H9 (cell line): ENCODE results near the gene ILDR1. TPM values are rescaled to one million over a fixed set of nuclear protein-coding genes. Genes with fewer than 3 reads are reported as not detected.

ENCODE experiments used
- DNase-seq: peaks from one replicate; pipeline ENCODE4 v3.0.0-alpha.2; 2017
- H2AFZ ChIP-seq: one replicate; pipeline ENCODE4 v1.6.1; 2013; ENCODE audit warnings: mild to moderate bottlenecking, low read length, control low read depth, moderate library complexity
- H2AK5ac ChIP-seq: 2 replicates; pipeline ENCODE4 v1.6.1; 2013; ENCODE audit warnings: low read length, control low read depth, mixed read lengths; ENCODE audit not compliant: insufficient read length
- H2BK120ac ChIP-seq: one replicate; pipeline ENCODE4 v1.6.1; 2013; ENCODE audit warnings: low read depth, mild to moderate bottlenecking, low read length, control low read depth, inconsistent platforms; ENCODE audit not compliant: poor library complexity, severe bottlenecking
- H2BK12ac ChIP-seq: 2 replicates; pipeline ENCODE4 v1.6.1; 2013; ENCODE audit warnings: low read length, control low read depth, mixed read lengths, low read depth; ENCODE audit not compliant: insufficient read length
- H2BK15ac ChIP-seq: 2 replicates; pipeline ENCODE4 v1.6.1; 2013; ENCODE audit warnings: low read depth, low read length, control low read depth
- H2BK20ac ChIP-seq: one replicate; pipeline ENCODE4 v1.6.1; 2013; ENCODE audit warnings: low read depth, mild to moderate bottlenecking, low read length, control low read depth, inconsistent platforms; ENCODE audit not compliant: poor library complexity, severe bottlenecking
- H2BK5ac ChIP-seq: 2 replicates; pipeline ENCODE4 v1.6.1; 2013; ENCODE audit warnings: low read length, control low read depth, mixed read lengths; ENCODE audit not compliant: insufficient read length
- H3K14ac ChIP-seq: 2 replicates; pipeline ENCODE4 v1.6.1; 2013; ENCODE audit warnings: low read length, control low read depth; ENCODE audit not compliant: insufficient read depth
- H3K18ac ChIP-seq: 2 replicates; pipeline ENCODE4 v1.6.1; 2013; ENCODE audit warnings: low read depth, mild to moderate bottlenecking, mixed read lengths, low read length, control low read depth; ENCODE audit not compliant: insufficient read length
- H3K23ac ChIP-seq: 2 replicates; pipeline ENCODE4 v1.6.1; 2013; ENCODE audit warnings: low read length, control low read depth, mixed read lengths, low read depth; ENCODE audit not compliant: insufficient read length
- H3K23me2 ChIP-seq: 2 replicates; pipeline ENCODE4 v1.6.1; 2013; ENCODE audit warnings: low read depth, mild to moderate bottlenecking, mixed read lengths, low read length, control low read depth; ENCODE audit not compliant: insufficient read length, poor library complexity, severe bottlenecking
- H3K27ac ChIP-seq: 2 replicates; pipeline ENCODE4 v1.5.1; 2013; ENCODE audit warnings: low read length, control low read depth, mixed read lengths, low read depth; ENCODE audit not compliant: insufficient read length
- H3K27me3 ChIP-seq: 2 replicates; pipeline ENCODE4 v1.6.1; 2013; ENCODE audit warnings: low read length, control low read depth, inconsistent platforms; ENCODE audit not compliant: insufficient read depth
- H3K4ac ChIP-seq: 2 replicates; pipeline ENCODE4 v1.6.1; 2013; ENCODE audit warnings: low read depth, mild to moderate bottlenecking, control low read depth, inconsistent platforms, low read length, moderate library complexity
- H3K4me1 ChIP-seq: 2 replicates; pipeline ENCODE4 v1.6.1; 2013; ENCODE audit warnings: low read length, control low read depth, inconsistent platforms; ENCODE audit not compliant: insufficient read depth
- H3K4me2 ChIP-seq: 2 replicates; pipeline ENCODE4 v1.6.1; 2013; ENCODE audit warnings: low read length, control low read depth, mixed read lengths; ENCODE audit not compliant: insufficient read length, insufficient read depth
- H3K56ac ChIP-seq: 2 replicates; pipeline ENCODE4 v1.6.1; 2013; ENCODE audit warnings: low read depth, mild to moderate bottlenecking, mixed read lengths, low read length, control low read depth; ENCODE audit not compliant: insufficient read length
- H3K79me1 ChIP-seq: 2 replicates; pipeline ENCODE4 v1.6.1; 2013; ENCODE audit warnings: low read depth, mild to moderate bottlenecking, moderate library complexity, low read length, control low read depth, inconsistent platforms; ENCODE audit not compliant: insufficient read depth, poor library complexity, severe bottlenecking
- H3K79me2 ChIP-seq: 2 replicates; pipeline ENCODE4 v1.6.1; 2013; ENCODE audit warnings: low read length, control low read depth, inconsistent platforms; ENCODE audit not compliant: insufficient read depth
- H3K9ac ChIP-seq: 2 replicates; pipeline ENCODE4 v1.6.1; 2013; ENCODE audit warnings: low read length, control low read depth, mixed read lengths; ENCODE audit not compliant: insufficient read length; ENCODE audit errors: extremely low read depth
- H3K9me3 ChIP-seq: one replicate; pipeline ENCODE4 v1.6.1; 2013; ENCODE audit warnings: low read depth, low read length, inconsistent platforms; ENCODE audit not compliant: control insufficient read depth
- H3T11ph ChIP-seq: one replicate; pipeline ENCODE4 v1.6.1; 2013; ENCODE audit warnings: mild to moderate bottlenecking, low read length, control low read depth, inconsistent platforms
- H4K20me1 ChIP-seq: one replicate; pipeline ENCODE4 v1.6.1; 2013; ENCODE audit not compliant: control insufficient read depth, insufficient read length, insufficient read depth
- H4K5ac ChIP-seq: 2 replicates; pipeline ENCODE4 v1.6.1; 2013; ENCODE audit warnings: low read depth, mild to moderate bottlenecking, mixed read lengths, low read length, control low read depth; ENCODE audit not compliant: insufficient read length
- H4K8ac ChIP-seq: replicated peaks from 2 replicates; pipeline ENCODE4 v1.6.1; 2013; ENCODE audit warnings: low read length, control low read depth, mixed read lengths, low read depth; ENCODE audit not compliant: insufficient read length
- H4K91ac ChIP-seq: 2 replicates; pipeline ENCODE4 v1.6.1; 2013; ENCODE audit warnings: low read depth, mild to moderate bottlenecking, moderate library complexity, mixed read lengths, low read length, control low read depth; ENCODE audit not compliant: insufficient read length
- H3K27ac Mint-ChIP-seq, 3 experiments: 2 replicates in 2 of 3; 3 replicates in 1 of 3; pipeline ENCODE4 v1.8.0; 2020 to 2021; ENCODE audit warnings: mixed read lengths in 3 of 3, mild to moderate bottlenecking in 1 of 3, moderate library complexity in 1 of 3
- H3K27me3 Mint-ChIP-seq: 2 replicates; pipeline ENCODE4 v1.8.0; 2021; ENCODE audit warnings: low read depth, mild to moderate bottlenecking, moderate library complexity, mixed read lengths
- H3K36me3 Mint-ChIP-seq, 3 experiments: 2 replicates in 2 of 3; 3 replicates in 1 of 3; pipeline ENCODE4 v1.8.0; 2020 to 2021; ENCODE audit warnings: low read depth in 3 of 3, mixed read lengths in 3 of 3; ENCODE audit not compliant: insufficient read depth in 1 of 3
- H3K4me1 Mint-ChIP-seq, 2 experiments: 2 replicates each; pipeline ENCODE4 v1.8.0; 2020; ENCODE audit warnings: mixed read lengths in 2 of 2
- H3K4me3 Mint-ChIP-seq, 2 experiments: 2 replicates in 1 of 2; 3 replicates in 1 of 2; pipeline ENCODE4 v1.8.0; 2020 to 2021; ENCODE audit warnings: mild to moderate bottlenecking in 2 of 2, mixed read lengths in 2 of 2, moderate library complexity in 1 of 2
- H3K9me3 Mint-ChIP-seq, 2 experiments: 2 replicates in 1 of 2; 3 replicates in 1 of 2; pipeline ENCODE4 v1.8.0; 2020; ENCODE audit warnings: mild to moderate bottlenecking in 2 of 2, mixed read lengths in 2 of 2, moderate library complexity in 1 of 2
- CTCF ChIP-seq: fragments of 200-600 bp; sonication (generic); conservative IDR thresholded peaks from 3 replicates; pipeline ENCODE4 v1.8.0; 2021; ENCODE audit warnings: antibody characterized with exemption, mild to moderate bottlenecking
- WGBS: extraction: QIAGEN DNeasy Blood & Tissue Kit; methylation state at CpG from one replicate; pipeline ENCODE4 v1.1.7; 2013; ENCODE audit warnings: missing lambda C conversion rate, low lambda C conversion rate, mixed read lengths; ENCODE audit not compliant: insufficient read length; ENCODE audit errors: extremely low coverage; 5-methylcytosine and 5-hydroxymethylcytosine counted together
- total RNA-seq: library from RNA; stranded (reverse); gene quantifications from 2 replicates; pipeline ENCODE4 v1.2.1, GENCODE V29; 2021

Gene ILDR1
- total RNA-seq, 1 experiment from 2014 or later, result 0.68 TPM

GRCh38 chr3:122008166-122008565 lies 13.9 kb downstream of the ILDR1 start:
- no peak overlapping the region for H3K14ac ChIP-seq
- no peak overlapping the region for H2BK20ac ChIP-seq
- H3K23me2 ChIP-seq, result no peaks in the 10 kb centered on the region
- no peak overlapping the region for H3T11ph ChIP-seq
- peaks cover 6% of the 10 kb centered on the region; the same call in 1 of the 2 replicates for H3K4me1 ChIP-seq
- no peaks in the 10 kb centered on the region; a peak in 1 of 5 replicates for H3K9me3 Mint-ChIP-seq
- no peak overlapping the region for H4K91ac ChIP-seq
- no peak for DNase-seq
- H3K27ac Mint-ChIP-seq, result no peak overlapping the region
- H3K18ac ChIP-seq, result no peak overlapping the region
- H2BK15ac ChIP-seq, result no peak overlapping the region
- H3K36me3 Mint-ChIP-seq, result no peaks in the 10 kb centered on the region; a peak in 1 of 7 replicates
- no peak overlapping the region for H2AFZ ChIP-seq
- H3K79me1 ChIP-seq, result no peaks in the 10 kb centered on the region
- H3K4me1 Mint-ChIP-seq, result peaks cover 29 to 35% of the 10 kb centered on the region in 2 experiments
- no peak overlapping the region for H3K9ac ChIP-seq
- H4K5ac ChIP-seq, result no peak overlapping the region
- no peak overlapping the region for H2BK5ac ChIP-seq
- no peaks in the 10 kb centered on the region for H3K27me3 ChIP-seq
- H3K4ac ChIP-seq, result no peak overlapping the region
- no peak overlapping the region for H2AK5ac ChIP-seq
- H3K4me2 ChIP-seq, result no peak overlapping the region
- no peak overlapping the region for H2BK120ac ChIP-seq
- no peak for TF ChIP-seq CTCF
- no peak overlapping the region for H3K27ac ChIP-seq
- no peaks in the 10 kb centered on the region for H3K9me3 ChIP-seq
- H3K23ac ChIP-seq, result no peak overlapping the region
- no peak overlapping the region for H2BK12ac ChIP-seq
- no peaks in the 10 kb centered on the region for H3K27me3 Mint-ChIP-seq
- H3K56ac ChIP-seq, result no peak overlapping the region
- no peaks in the 10 kb centered on the region for H3K79me2 ChIP-seq
- no peak overlapping the region for H4K8ac ChIP-seq
- no peak overlapping the region for H3K4me3 Mint-ChIP-seq
- WGBS, result no CpG with 5 or more reads among the region's 2 CpGs
- H4K20me1 ChIP-seq, result no peaks in the 10 kb centered on the region
